DND-41 (cell line): ENCODE data around the gene GABRA4.

ENCODE experiments used
- ATAC-seq: fragments of 200-7000 bp; cut with Tn5 transposase; 3 replicates; pipeline ENCODE4 v1.9.1; 2021; ENCODE audit warnings: low read depth; ENCODE audit not compliant: insufficient read depth
- DNase-seq: peaks from one replicate; pipeline ENCODE4 v3.0.0-alpha.2; 2020
- H2AFZ ChIP-seq: 2 replicates; pipeline ENCODE4 v1.6.0; 2012; ENCODE audit warnings: low read depth, low read length
- H3K27ac ChIP-seq: 2 replicates; pipeline ENCODE4 v1.5.1; 2012; ENCODE audit warnings: low read length, inconsistent platforms
- H3K27me3 ChIP-seq: fragments of 200-600 bp; sonication (generic); 2 replicates; pipeline ENCODE4 v1.6.0; 2012; ENCODE audit warnings: low read length, mild to moderate bottlenecking, inconsistent platforms; ENCODE audit not compliant: insufficient read depth, poor library complexity
- H3K36me3 ChIP-seq: 2 replicates; pipeline ENCODE4 v1.5.1; 2012; ENCODE audit warnings: low read length, inconsistent platforms; ENCODE audit not compliant: insufficient read depth
- H3K4me1 ChIP-seq: 2 replicates; pipeline ENCODE4 v1.5.1; 2012; ENCODE audit warnings: mild to moderate bottlenecking, low read length; ENCODE audit not compliant: insufficient read depth
- H3K4me2 ChIP-seq: 2 replicates; pipeline ENCODE4 v1.6.0; 2012; ENCODE audit warnings: mild to moderate bottlenecking, moderate library complexity, low read length, inconsistent platforms; ENCODE audit not compliant: insufficient read depth
- H3K4me3 ChIP-seq, 2 experiments: fragments of 200-600 bp in 1 of 2; shearing (Covaris generic) in 1 of 2; 2 replicates each; pipeline ENCODE4 v1.5.1; 2012 to 2016; ENCODE audit warnings: inconsistent platforms in 2 of 2, low read length in 2 of 2, mild to moderate bottlenecking in 2 of 2, low read depth in 1 of 2, moderate library complexity in 1 of 2
- H3K79me2 ChIP-seq: 2 replicates; pipeline ENCODE4 v1.6.0; 2012; ENCODE audit warnings: low read length, inconsistent platforms; ENCODE audit not compliant: insufficient read depth
- H3K9ac ChIP-seq: 2 replicates; pipeline ENCODE4 v1.6.0; 2012; ENCODE audit warnings: low read depth, mild to moderate bottlenecking, inconsistent platforms, low read length, moderate library complexity
- H3K9me3 ChIP-seq: 2 replicates; pipeline ENCODE4 v1.5.1; 2012; ENCODE audit warnings: low read length, moderate library complexity, mild to moderate bottlenecking, inconsistent platforms; ENCODE audit not compliant: insufficient read depth, severe bottlenecking
- H4K20me1 ChIP-seq: 2 replicates; pipeline ENCODE4 v1.6.0; 2012; ENCODE audit warnings: low read length; ENCODE audit not compliant: insufficient read depth
- EZH2 ChIP-seq: IDR thresholded peaks from 3 replicates; pipeline ENCODE4 v1.6.1; 2012; ENCODE audit warnings: borderline replicate concordance, low read depth, mild to moderate bottlenecking, moderate library complexity, low read length, inconsistent platforms; ENCODE audit not compliant: severe bottlenecking
- TF ChIP-seq, protein P1 (sequence below): IDR thresholded peaks from 2 replicates; pipeline ENCODE4 v1.5.1; 2012; ENCODE audit warnings: borderline replicate concordance, low read length, moderate library complexity, mild to moderate bottlenecking; ENCODE audit not compliant: poor library complexity, severe bottlenecking; ENCODE audit errors: extremely low read depth

The GABRA4 gene

DNA sequence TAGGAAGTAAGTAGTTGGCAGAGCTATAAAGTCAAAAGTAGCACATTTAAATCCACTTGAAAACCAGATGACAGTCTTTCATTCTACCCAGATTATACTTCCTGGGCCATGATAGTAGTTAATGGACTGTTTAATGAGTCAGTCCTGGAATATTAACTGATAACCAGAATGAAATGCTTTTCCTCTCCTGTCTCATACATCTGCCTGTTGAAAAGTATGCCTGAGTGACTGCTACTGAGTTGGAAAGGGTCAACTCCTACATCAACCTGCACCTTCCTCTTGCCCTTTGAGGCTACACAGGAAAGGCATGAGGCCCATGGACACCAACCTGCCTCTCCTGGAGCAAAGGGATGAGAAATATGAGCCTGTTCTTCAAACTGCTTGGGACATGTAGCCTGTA is 48.3 kb downstream of the GABRA4 start:
- Histone ChIP-seq H3K79me2 (no peaks in the 10 kb centered on the region), H3K27ac (no peak overlapping the region), H3K27me3 (no peaks in the 10 kb centered on the region), H3K4me1 (no peaks in the 10 kb centered on the region), H3K9ac (no peak overlapping the region), H2AFZ (no peak overlapping the region), H4K20me1 (no peaks in the 10 kb centered on the region), H3K4me3 (no peak overlapping the region), H3K36me3 (no peaks in the 10 kb centered on the region), H3K4me2 (no peak overlapping the region), H3K9me3 (no peaks in the 10 kb centered on the region)
- TF ChIP-seq EZH2: no peak
- TF ChIP-seq, protein P1, sequence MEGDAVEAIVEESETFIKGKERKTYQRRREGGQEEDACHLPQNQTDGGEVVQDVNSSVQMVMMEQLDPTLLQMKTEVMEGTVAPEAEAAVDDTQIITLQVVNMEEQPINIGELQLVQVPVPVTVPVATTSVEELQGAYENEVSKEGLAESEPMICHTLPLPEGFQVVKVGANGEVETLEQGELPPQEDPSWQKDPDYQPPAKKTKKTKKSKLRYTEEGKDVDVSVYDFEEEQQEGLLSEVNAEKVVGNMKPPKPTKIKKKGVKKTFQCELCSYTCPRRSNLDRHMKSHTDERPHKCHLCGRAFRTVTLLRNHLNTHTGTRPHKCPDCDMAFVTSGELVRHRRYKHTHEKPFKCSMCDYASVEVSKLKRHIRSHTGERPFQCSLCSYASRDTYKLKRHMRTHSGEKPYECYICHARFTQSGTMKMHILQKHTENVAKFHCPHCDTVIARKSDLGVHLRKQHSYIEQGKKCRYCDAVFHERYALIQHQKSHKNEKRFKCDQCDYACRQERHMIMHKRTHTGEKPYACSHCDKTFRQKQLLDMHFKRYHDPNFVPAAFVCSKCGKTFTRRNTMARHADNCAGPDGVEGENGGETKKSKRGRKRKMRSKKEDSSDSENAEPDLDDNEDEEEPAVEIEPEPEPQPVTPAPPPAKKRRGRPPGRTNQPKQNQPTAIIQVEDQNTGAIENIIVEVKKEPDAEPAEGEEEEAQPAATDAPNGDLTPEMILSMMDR: no peak
- DNase-seq (no peak), ATAC-seq (no peak)

- no peak overlapping the region for H3K27ac ChIP-seq
- H3K9me3 ChIP-seq: no peaks in the 10 kb centered on the region
- no peaks in the 10 kb centered on the region for H3K4me1 ChIP-seq
- no peaks in the 10 kb centered on the region for H3K27me3 ChIP-seq
- H3K36me3 ChIP-seq: no peaks in the 10 kb centered on the region
- no peak overlapping the region for H3K4me2 ChIP-seq
- ATAC-seq: no peak
- no peak overlapping the region for H3K9ac ChIP-seq
- H4K20me1 ChIP-seq: no peaks in the 10 kb centered on the region
- H3K4me3 ChIP-seq: no peak overlapping the region
- TF ChIP-seq, protein P1: no peak
- TF ChIP-seq EZH2: no peak
- DNase-seq: no peak
- no peak overlapping the region for H2AFZ ChIP-seq
- H3K79me2 ChIP-seq: no peaks in the 10 kb centered on the region
Measured at GRCh38 chr4:46944345-46944744, 49.0 kb downstream of the GABRA4 start.

DNA sequence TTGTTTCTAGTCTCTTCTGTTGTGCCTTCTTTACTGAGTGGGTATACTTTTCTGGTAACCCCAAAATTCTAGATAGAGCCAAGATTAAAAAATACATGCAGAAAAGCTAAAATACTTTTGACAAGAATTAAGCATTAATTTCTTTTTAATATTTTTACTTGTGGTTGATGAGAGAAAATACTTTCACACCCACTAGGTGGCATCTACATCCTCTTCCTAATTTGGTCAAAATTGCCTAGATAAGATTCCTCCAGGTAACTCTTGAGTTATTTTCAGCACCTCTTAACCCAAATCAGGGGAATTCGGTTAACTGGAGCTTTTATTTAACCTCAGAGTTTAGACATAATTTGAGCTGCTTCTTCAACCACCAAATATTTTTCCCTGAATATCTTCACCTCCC is 55.9 kb downstream of the GABRA4 start:
- Histone ChIP-seq H3K36me3 (no peaks in the 10 kb centered on the region), H3K27ac (no peak overlapping the region), H3K4me3 (no peak overlapping the region), H2AFZ (no peak overlapping the region), H3K9ac (no peak overlapping the region), H3K4me2 (no peak overlapping the region), H3K9me3 (no peaks in the 10 kb centered on the region), H4K20me1 (no peaks in the 10 kb centered on the region), H3K79me2 (no peaks in the 10 kb centered on the region), H3K4me1 (no peaks in the 10 kb centered on the region), H3K27me3 (no peaks in the 10 kb centered on the region)
- no peak for TF ChIP-seq EZH2
- TF ChIP-seq, protein P1: peak; percentile 23
- DNase-seq (no peak), ATAC-seq (no peak)

GRCh38 chr4:46934726-46935125 is 58.7 kb downstream of the GABRA4 start:
- no peak overlapping the region for H3K9ac ChIP-seq
- H3K9me3 ChIP-seq: no peaks in the 10 kb centered on the region
- no peak overlapping the region for H3K4me3 ChIP-seq
- TF ChIP-seq, protein P1: no peak
- TF ChIP-seq EZH2: no peak
- no peak overlapping the region for H3K4me2 ChIP-seq
- H3K36me3 ChIP-seq: no peaks in the 10 kb centered on the region
- ATAC-seq (no peak), DNase-seq (no peak)
- no peaks in the 10 kb centered on the region for H4K20me1 ChIP-seq
- H2AFZ ChIP-seq: no peak overlapping the region
- H3K27me3 ChIP-seq: no peaks in the 10 kb centered on the region
- no peaks in the 10 kb centered on the region for H3K4me1 ChIP-seq
- H3K27ac ChIP-seq: no peak overlapping the region
- H3K79me2 ChIP-seq: no peaks in the 10 kb centered on the region
